Immature natural killer cell (primary cell): ENCODE results near the gene PLEKHA5. TPM values are rescaled to one million over a fixed set of nuclear protein-coding genes. Genes with fewer than 3 reads are reported as not detected.

Experiments
- DNase-seq, 3 donors: peaks; one replicate each; pipeline ENCODE4 v3.0.0; 2022; ENCODE audit warnings: mixed read lengths in 1 of 3
- H3K27ac Mint-ChIP-seq, 6 donors: one replicate each; pipeline ENCODE4 v1.8.0; 2020; ENCODE audit warnings: mixed read lengths in 6 of 6, mild to moderate bottlenecking in 5 of 6, inconsistent platforms in 4 of 6, moderate library complexity in 3 of 6
- H3K27me3 Mint-ChIP-seq, 3 donors: one replicate each; pipeline ENCODE4 v1.8.0; 2020 to 2021; ENCODE audit warnings: low read depth in 3 of 3, mild to moderate bottlenecking in 3 of 3, mixed read lengths in 3 of 3, moderate library complexity in 3 of 3, inconsistent platforms in 1 of 3
- H3K36me3 Mint-ChIP-seq, 3 donors: one replicate each; pipeline ENCODE4 v1.8.0; 2020; ENCODE audit warnings: mixed read lengths in 3 of 3, inconsistent platforms in 2 of 3, mild to moderate bottlenecking in 2 of 3
- H3K4me1 Mint-ChIP-seq, 2 donors: one replicate each; pipeline ENCODE4 v1.8.0; 2020; ENCODE audit warnings: inconsistent platforms in 2 of 2, mild to moderate bottlenecking in 2 of 2, mixed read lengths in 2 of 2, moderate library complexity in 1 of 2
- H3K4me3 Mint-ChIP-seq, 5 donors: one replicate each; pipeline ENCODE4 v1.8.0; 2020; ENCODE audit warnings: mild to moderate bottlenecking in 5 of 5, mixed read lengths in 5 of 5, inconsistent platforms in 3 of 5, moderate library complexity in 3 of 5
- H3K9me3 Mint-ChIP-seq, 6 donors: one replicate each; pipeline ENCODE4 v1.8.0; 2020; ENCODE audit warnings: mild to moderate bottlenecking in 6 of 6, mixed read lengths in 6 of 6, inconsistent platforms in 4 of 6, moderate library complexity in 3 of 6
- polyA plus RNA-seq, 3 donors: library from polyadenylated mRNA; unstranded; fragments of 300-500 nt; fragmentation: Illumina TruSeq; gene quantifications; one replicate each; pipeline ENCODE4 v1.2.3, GENCODE V29; 2021

The PLEKHA5 gene
- polyA plus RNA-seq, 3 donors from 2014 or later = 1.6 to 4.0 (median 3.4) TPM

DNA sequence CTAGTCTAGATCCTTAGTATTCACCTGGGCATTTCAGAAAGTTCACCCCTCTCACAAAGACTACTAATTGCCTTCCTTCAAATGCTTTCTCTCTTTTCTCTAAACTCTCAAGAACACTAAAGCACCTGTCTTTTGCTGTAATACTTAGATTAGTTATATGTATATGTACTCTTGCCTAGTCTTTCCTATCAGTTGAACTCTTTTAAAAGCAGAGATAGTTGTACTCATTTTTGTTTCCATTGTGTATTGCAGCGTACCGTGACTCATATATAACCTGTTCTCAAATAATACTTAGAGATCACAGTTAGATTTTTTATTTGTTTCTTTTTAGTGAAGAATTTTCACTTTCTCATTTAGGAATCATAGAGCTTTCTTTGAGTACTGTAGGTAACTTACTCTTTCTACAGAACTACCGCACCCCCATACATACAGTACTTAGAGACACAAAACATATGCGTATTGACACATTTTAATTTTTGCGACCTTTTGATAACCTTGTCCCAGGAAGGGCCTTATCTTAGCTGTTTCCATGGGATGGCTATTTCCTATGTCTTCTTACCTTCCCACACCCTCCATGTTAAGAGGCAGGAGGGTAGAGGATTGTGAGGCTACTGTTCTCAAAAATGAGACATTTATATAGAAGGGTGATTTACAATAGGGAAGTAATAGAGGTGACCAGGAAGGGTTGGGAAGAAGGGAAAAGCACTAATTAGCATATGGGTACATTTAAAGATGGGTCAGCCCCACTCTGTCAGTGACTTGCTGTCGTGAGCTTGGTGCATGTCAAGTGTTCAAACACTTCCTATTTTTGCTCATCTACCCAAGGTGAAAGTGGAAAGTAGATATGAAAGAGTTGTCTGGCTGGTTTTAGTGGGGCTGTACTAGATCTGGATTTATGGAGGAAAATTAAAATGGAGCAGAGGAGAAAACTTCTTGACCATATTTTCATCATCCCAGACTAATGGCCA is 74.3 kb downstream of the PLEKHA5 start:
- H3K4me1 Mint-ChIP-seq = no peaks in the 10 kb centered on the region
- peaks cover 0 to 2% (median 0%) of the 10 kb centered on the region in 6 donors for H3K9me3 Mint-ChIP-seq
- peaks cover 0 to 6% (median 0%) of the 10 kb centered on the region in 3 donors for H3K36me3 Mint-ChIP-seq
- H3K4me3 Mint-ChIP-seq = no peak overlapping the region
- H3K27ac Mint-ChIP-seq = no peak overlapping the region
- peaks cover 0 to 1% (median 0%) of the 10 kb centered on the region in 3 donors for H3K27me3 Mint-ChIP-seq
- DNase-seq = no peak

DNA sequence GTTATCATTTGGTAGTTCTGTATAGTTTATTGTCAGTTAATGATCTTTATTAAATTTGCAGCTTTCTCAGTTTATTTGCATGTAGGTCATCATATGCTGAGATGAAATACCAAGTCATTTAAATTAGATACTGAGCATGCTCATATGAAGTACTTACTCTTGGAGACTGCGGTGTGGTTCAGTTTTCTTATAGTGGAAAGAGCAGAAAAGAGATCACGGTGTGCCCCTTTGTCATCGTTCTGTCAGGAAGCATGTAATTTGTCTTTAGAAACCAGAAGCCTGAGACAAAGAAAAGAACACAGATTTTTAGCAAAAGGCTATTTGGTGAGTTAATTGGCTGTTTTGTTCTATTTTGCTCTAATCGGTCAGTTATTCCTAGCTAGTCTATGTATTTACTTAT is 75.6 kb downstream of the PLEKHA5 start:
- Mint-ChIP-seq H3K27me3 (peaks cover 0 to 1% (median 0%) of the 10 kb centered on the region in 3 donors), H3K36me3 (peaks cover 0 to 11% (median 0%) of the 10 kb centered on the region in 3 donors), H3K4me3 (no peak overlapping the region), H3K4me1 (no peaks in the 10 kb centered on the region), H3K9me3 (peaks cover 0 to 8% (median 0%) of the 10 kb centered on the region in 6 donors), H3K27ac (no peak overlapping the region)
- DNase-seq = no peak

DNA sequence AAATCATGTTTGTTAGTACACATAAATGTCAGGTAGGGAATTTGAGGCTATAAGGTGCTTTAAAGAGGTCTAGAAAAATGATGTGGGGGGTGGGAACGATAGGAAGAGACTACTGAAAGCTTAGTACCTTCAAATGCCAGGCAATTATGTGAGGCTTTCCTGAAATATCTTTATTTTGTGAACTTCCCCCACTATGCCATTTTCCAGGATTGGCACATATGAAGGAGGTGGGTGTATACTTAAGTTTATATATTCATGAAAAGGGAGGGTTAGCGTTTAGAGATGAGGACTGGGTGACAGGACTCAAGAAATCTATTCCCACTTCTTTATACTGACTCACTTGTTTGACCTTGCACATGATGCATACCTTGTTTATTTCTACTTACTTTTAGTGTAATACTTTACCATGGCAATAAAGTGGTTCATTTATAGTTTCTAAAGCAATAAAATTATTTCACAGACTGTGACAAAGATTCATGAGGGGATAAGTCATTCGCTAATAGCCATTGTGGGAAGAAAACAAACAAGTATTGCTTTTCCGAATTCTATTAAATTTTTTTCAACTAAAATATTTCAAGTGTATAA is 77.1 kb downstream of the PLEKHA5 start:
- Mint-ChIP-seq H3K4me1 (no peaks in the 10 kb centered on the region), H3K4me3 (no peak overlapping the region), H3K36me3 (peaks cover 0 to 11% (median 0%) of the 10 kb centered on the region in 3 donors), H3K27me3 (peaks cover 0 to 4% (median 0%) of the 10 kb centered on the region in 3 donors), H3K9me3 (peaks cover 0 to 8% (median 0%) of the 10 kb centered on the region in 6 donors), H3K27ac (no peak overlapping the region)
- no peak for DNase-seq

DNA sequence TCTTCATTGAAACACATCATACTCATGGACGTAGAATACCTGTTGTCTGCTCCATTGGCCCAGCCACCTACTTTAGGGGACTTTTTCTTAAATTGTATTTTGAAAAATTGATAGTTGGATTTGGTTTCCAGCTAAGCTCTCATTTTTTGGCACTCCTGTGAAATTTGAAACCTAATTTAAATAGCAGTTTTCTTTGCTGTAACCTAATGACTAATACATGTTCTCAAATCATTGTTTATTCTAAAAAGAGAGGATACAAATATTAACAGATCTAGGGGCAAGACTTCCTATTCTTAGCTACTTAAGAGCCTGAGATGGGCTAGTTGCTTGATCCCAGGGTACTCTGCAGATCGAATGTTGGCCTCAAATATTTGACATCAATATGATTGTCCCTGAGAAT is 78.9 kb downstream of the PLEKHA5 start:
- Mint-ChIP-seq H3K27ac (no peak overlapping the region), H3K9me3 (peaks cover 0 to 8% (median 0%) of the 10 kb centered on the region in 6 donors), H3K4me3 (no peak overlapping the region), H3K27me3 (peaks cover 0 to 4% (median 0%) of the 10 kb centered on the region in 3 donors), H3K36me3 (peaks cover 0 to 11% (median 0%) of the 10 kb centered on the region in 3 donors), H3K4me1 (no peaks in the 10 kb centered on the region)
- no peak for DNase-seq

DNA sequence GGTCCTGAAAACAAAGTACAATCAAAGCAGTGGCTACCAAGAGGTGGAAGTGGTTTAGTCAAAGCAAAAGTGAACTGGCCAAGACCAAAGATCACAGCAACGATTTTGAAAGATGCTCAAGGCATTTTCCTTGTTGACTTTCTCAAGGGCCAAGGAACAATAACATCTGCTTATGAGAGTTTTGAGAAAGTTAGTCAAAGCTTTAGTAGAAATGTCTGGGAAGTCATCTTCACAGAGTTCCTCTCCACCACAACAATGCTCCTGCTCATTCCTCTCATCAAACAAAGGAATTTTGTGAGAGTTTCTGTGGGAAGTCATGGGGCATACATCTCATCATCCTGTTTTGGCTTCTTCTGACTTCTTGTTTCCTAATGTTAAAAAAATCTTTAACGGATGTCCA is 80.1 kb downstream of the PLEKHA5 start:
- Mint-ChIP-seq H3K27me3 (peaks cover 0 to 4% (median 0%) of the 10 kb centered on the region in 3 donors), H3K36me3 (peaks cover 0 to 11% (median 0%) of the 10 kb centered on the region in 3 donors), H3K4me3 (no peak overlapping the region), H3K27ac (no peak overlapping the region), H3K4me1 (no peaks in the 10 kb centered on the region), H3K9me3 (peaks cover 0 to 8% (median 0%) of the 10 kb centered on the region in 6 donors)
- no peak for DNase-seq

DNA sequence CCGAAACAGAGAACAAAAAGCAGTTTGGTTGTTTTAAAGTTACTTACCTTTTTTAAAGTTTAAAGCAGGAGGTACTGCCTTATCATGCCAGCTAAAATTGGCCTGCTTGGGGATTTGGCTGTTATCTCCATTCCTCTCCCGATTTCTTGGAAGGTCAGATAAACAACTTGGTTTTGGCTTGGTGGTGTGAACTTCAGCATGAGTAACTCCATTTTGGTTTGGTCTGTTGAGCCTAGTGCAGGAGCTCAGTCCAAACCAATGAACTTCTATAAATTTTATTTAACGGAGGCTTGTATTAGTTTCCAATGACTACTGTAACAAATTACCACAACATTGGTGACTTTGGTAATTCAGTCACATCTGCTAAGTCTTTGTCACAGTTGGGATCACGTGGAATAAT is 82.3 kb downstream of the PLEKHA5 start:
- Mint-ChIP-seq H3K27ac (no peak overlapping the region), H3K36me3 (peaks cover 0 to 11% (median 0%) of the 10 kb centered on the region in 3 donors), H3K4me3 (no peak overlapping the region), H3K4me1 (no peaks in the 10 kb centered on the region), H3K27me3 (peaks cover 0 to 4% (median 0%) of the 10 kb centered on the region in 3 donors), H3K9me3 (peaks cover 0 to 8% (median 0%) of the 10 kb centered on the region in 6 donors)
- no peak for DNase-seq

DNA sequence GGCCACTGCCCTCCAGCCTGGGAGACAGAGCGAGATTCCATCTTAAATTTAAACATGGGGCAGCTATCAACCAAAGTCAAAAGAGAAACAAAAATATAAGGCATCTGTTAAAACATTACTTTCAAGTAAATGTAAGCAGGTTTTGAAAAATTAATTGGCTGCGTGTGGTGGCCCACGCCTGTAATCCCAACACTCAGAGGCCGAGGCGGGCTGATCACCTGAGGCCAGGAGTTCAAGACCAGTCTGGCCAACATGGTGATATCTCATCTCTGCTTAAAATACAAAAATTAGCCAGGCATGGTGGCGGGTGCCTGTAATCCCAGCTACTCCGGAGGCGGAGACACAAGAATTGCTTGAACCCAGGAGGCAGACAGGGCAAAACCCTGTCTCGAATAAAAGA is 82.7 kb downstream of the PLEKHA5 start:
- H3K36me3 Mint-ChIP-seq = peaks cover 0 to 11% (median 0%) of the 10 kb centered on the region in 3 donors
- no peak overlapping the region for H3K4me3 Mint-ChIP-seq
- H3K27me3 Mint-ChIP-seq = peaks cover 0 to 4% (median 0%) of the 10 kb centered on the region in 3 donors
- DNase-seq = no peak
- no peak overlapping the region for H3K27ac Mint-ChIP-seq
- H3K9me3 Mint-ChIP-seq = peaks cover 0 to 8% (median 0%) of the 10 kb centered on the region in 6 donors
- H3K4me1 Mint-ChIP-seq = no peaks in the 10 kb centered on the region

DNA sequence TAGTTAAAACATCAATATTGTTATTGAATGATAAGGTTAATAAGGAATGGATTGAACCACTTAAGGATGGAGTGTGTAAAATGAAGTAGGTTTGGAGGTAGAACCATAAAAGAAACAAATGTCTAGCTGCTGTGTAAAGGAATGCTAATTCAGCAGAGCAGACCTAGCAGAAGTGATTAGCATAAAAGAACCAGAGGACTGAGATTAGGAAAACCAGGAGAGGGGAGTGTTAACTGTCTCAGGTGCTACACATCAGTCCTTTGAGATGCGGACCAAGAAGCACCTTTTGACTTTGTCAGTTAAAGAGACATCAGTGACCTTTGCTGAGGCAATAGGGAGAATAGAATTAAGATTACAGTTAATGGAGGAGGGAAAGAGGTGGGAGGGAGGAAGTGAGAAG is 84.5 kb downstream of the PLEKHA5 start:
- Mint-ChIP-seq H3K27me3 (peaks cover 0 to 4% (median 0%) of the 10 kb centered on the region in 3 donors), H3K36me3 (peaks cover 0 to 4% (median 0%) of the 10 kb centered on the region in 3 donors), H3K27ac (no peak overlapping the region), H3K9me3 (peaks cover 0 to 4% (median 0%) of the 10 kb centered on the region in 6 donors), H3K4me3 (no peak overlapping the region), H3K4me1 (no peaks in the 10 kb centered on the region)
- no peak for DNase-seq

DNA sequence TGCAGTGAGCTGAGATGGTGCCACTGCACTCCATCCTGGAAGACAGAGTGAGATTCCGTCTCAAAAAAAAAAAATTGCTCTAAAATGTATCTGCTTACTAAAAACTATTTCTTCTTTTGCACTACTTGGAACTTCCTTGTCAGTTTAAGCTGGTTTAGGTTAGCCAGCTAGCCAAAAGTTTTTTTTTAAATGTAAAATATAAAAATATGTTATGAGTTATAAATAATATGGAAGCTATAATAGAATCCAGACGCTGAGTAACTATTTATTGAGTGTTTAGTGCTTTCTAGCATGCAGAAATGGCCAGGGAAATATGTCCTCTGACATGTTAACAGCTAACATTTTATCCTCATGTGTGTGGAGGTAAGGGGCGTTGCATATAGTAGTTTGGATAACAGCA is 85.6 kb downstream of the PLEKHA5 start:
- no peak overlapping the region for H3K4me3 Mint-ChIP-seq
- H3K9me3 Mint-ChIP-seq = no peaks in the 10 kb centered on the region
- peaks cover 0 to 4% (median 0%) of the 10 kb centered on the region in 3 donors for H3K27me3 Mint-ChIP-seq
- no peaks in the 10 kb centered on the region for H3K4me1 Mint-ChIP-seq
- H3K27ac Mint-ChIP-seq = no peak overlapping the region
- DNase-seq = no peak
- H3K36me3 Mint-ChIP-seq = no peaks in the 10 kb centered on the region

DNA sequence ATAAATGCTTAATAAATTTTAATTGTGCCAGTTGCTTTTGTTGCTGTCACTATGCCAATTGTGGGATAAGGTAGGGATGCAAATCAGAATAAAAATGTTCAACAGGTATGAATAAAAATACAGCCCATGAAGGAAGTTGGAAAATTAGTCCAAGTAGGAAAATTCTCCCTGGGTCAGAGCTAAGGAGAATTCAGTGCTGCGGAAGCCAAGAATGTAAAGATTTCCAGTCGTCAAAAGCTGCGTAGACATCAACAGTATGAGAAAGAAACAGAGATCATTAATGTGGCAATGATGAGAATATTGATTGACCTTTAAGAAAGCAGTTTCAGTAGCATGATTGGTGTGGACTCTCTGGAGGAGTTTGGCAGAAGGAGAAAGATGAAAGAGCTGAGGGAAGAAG is 87.9 kb downstream of the PLEKHA5 start:
- no peaks in the 10 kb centered on the region for H3K27me3 Mint-ChIP-seq
- no peaks in the 10 kb centered on the region for H3K4me1 Mint-ChIP-seq
- H3K9me3 Mint-ChIP-seq = no peaks in the 10 kb centered on the region
- DNase-seq = no peak
- H3K4me3 Mint-ChIP-seq = no peak overlapping the region
- H3K36me3 Mint-ChIP-seq = no peaks in the 10 kb centered on the region
- no peak overlapping the region for H3K27ac Mint-ChIP-seq

DNA sequence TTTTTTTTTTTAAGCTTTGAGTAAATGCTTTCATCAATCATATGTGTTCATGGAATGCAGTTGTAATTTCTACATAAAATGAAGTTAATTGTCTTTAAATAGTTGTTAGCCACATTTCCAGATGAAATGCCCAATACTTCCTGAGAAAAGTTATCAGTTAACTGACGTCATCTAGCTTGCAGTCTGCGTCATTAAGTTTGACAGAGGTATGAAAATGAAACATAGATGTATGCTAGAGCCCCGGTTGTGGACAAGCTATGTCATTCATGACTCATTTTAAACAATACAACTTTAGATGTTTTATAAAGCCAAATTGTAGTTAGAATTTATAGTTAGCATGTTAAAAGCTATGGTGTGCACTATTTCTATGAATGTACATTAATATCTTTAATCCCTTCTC is 90.7 kb downstream of the PLEKHA5 start:
- Mint-ChIP-seq H3K9me3 (no peaks in the 10 kb centered on the region), H3K27me3 (peaks cover 0 to 1% (median 0%) of the 10 kb centered on the region in 3 donors), H3K27ac (no peak overlapping the region), H3K4me3 (no peak overlapping the region), H3K36me3 (no peaks in the 10 kb centered on the region), H3K4me1 (no peaks in the 10 kb centered on the region)
- DNase-seq = peak in 1 of 3 donors; percentile 12

DNA sequence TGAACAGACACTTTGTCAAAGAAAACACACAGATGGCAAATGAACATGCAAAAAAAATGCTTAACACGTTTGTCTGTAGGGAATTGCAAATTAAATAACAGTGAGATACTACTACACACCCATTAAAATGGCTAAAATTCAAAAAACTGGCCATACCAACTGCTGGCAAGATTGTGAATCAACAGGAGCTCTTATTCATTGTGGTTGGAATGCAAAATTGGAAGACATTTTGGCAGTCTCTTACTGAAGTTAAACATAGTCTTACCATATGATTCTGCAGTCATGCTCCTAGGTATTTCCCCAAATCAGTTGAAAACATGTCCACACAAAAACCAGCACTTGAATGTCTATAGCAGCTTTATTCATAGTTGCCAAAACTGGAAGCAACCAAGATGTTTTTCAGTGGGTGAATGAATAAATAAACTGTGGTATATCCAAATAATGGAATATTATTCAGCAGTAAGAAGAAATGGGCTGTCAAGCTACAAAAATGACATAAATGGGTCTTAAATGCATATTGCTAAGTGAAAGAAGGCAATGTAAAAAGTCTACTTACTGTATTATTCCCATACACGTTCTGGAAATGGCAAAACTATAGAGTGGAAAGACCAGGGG is 91.4 kb downstream of the PLEKHA5 start:
- no peak for DNase-seq
- Mint-ChIP-seq H3K36me3 (no peaks in the 10 kb centered on the region), H3K27ac (no peak overlapping the region), H3K4me1 (no peaks in the 10 kb centered on the region), H3K4me3 (no peak overlapping the region), H3K27me3 (peaks cover 0 to 1% (median 0%) of the 10 kb centered on the region in 3 donors), H3K9me3 (no peaks in the 10 kb centered on the region)

DNA sequence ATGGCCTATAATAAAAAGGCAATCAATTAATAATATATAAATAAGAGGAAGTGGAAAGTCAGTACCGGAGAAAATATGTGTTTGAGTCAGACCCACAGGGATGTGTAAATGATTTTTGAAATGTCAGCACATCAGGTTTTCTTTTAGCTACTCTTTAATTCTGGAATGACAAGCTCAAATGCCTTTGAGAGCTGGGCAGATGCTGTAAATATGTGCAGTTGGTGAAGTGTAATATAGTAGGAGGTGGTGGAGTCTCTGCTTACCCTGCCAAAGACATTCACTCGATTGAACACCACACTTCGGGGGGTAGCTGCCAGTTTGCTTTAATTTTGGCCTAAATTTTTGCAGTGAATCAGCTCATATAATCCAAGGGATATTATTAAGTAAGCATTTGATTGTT is 93.0 kb downstream of the PLEKHA5 start:
- peaks cover 0 to 2% (median 1%) of the 10 kb centered on the region in 3 donors for H3K27me3 Mint-ChIP-seq
- no peak overlapping the region for H3K4me3 Mint-ChIP-seq
- DNase-seq = no peak
- H3K36me3 Mint-ChIP-seq = no peaks in the 10 kb centered on the region
- H3K27ac Mint-ChIP-seq = no peak overlapping the region
- H3K9me3 Mint-ChIP-seq = no peaks in the 10 kb centered on the region
- no peaks in the 10 kb centered on the region for H3K4me1 Mint-ChIP-seq

DNA sequence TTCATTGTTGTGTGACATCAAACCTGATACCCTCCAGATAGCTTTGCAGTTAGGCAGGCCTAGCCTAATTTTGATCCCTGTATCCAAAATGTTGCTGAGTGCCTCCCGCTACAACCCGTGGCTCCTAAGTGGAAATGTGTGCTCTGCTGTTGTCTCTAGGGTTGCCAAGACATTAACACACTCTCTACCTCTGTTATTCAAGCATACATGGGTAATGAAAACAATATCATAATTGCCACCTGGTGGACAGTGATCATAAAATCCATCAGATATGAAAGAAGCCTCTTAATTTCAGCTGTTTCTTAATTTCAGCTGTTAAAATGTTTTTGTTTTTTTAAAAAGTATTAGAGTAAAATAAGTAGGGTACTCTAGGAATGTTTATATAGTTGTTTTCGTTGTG is 93.5 kb downstream of the PLEKHA5 start:
- Mint-ChIP-seq H3K9me3 (no peaks in the 10 kb centered on the region), H3K36me3 (no peaks in the 10 kb centered on the region), H3K27me3 (peaks cover 0 to 2% (median 1%) of the 10 kb centered on the region in 3 donors), H3K27ac (no peak overlapping the region), H3K4me3 (no peak overlapping the region), H3K4me1 (no peaks in the 10 kb centered on the region)
- DNase-seq = no peak
